Keratinocyte (primary cell): ENCODE measurements around the gene ARMCX5.

Source experiments
- EZH2 ChIP-seq: IDR thresholded peaks from one replicate; pipeline ENCODE4 v1.6.1; 2012; ENCODE audit warnings: inconsistent platforms, mild to moderate bottlenecking, low read length, moderate library complexity
- TF ChIP-seq, protein P1 (sequence below), 3 experiments: IDR thresholded peaks in 1 of 3; conservative IDR thresholded peaks in 1 of 3; optimal IDR thresholded peaks in 1 of 3; 2 replicates in 2 of 3; 3 replicates in 1 of 3; pipeline versions ENCODE3 to v1.5.1; 2011; ENCODE audit warnings: low read length in 3 of 3, mild to moderate bottlenecking in 3 of 3, moderate library complexity in 2 of 3, control low read depth in 1 of 3, inconsistent platforms in 1 of 3; ENCODE audit not compliant: insufficient read depth in 2 of 3; ENCODE audit errors: extremely low read depth in 1 of 3

DNA sequence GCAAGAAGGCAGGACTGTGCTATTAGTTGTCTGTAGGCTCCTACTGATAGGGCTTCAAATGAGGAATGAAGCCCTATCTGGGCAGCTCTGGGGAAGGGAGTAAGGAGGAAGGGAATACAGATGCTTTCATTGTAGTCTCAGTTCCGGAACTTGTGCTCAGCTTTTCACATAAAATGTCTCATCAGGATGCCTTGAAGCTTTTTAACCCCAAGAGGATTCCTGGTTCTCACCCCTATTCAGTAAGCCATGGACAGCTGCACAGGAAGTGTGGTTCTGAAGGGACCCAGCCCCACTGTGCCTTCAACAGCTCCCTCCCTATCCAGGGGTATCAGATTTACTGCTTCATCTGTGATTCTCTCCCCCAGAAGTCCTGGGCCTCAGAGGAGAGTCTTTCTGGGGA, 5.0 kb downstream of the ARMCX5 start:
- TF ChIP-seq, protein P1, sequence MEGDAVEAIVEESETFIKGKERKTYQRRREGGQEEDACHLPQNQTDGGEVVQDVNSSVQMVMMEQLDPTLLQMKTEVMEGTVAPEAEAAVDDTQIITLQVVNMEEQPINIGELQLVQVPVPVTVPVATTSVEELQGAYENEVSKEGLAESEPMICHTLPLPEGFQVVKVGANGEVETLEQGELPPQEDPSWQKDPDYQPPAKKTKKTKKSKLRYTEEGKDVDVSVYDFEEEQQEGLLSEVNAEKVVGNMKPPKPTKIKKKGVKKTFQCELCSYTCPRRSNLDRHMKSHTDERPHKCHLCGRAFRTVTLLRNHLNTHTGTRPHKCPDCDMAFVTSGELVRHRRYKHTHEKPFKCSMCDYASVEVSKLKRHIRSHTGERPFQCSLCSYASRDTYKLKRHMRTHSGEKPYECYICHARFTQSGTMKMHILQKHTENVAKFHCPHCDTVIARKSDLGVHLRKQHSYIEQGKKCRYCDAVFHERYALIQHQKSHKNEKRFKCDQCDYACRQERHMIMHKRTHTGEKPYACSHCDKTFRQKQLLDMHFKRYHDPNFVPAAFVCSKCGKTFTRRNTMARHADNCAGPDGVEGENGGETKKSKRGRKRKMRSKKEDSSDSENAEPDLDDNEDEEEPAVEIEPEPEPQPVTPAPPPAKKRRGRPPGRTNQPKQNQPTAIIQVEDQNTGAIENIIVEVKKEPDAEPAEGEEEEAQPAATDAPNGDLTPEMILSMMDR (optimal IDR thresholded peaks at IDR 0.05 in 1 of 3, IDR thresholded peaks at IDR 0.05 in 1 of 3, conservative IDR thresholded peaks at IDR 0.05 in 1 of 3; ENCODE audit: extremely low read depth in 1 of 3, insufficient read depth in 2 of 3, low read length in 3 of 3), result no peak
- no peak for TF ChIP-seq EZH2
